Spleen (tissue), 11 donors: ENCODE measurements around the gene CLEC16A. TPM values are rescaled to one million over a fixed set of nuclear protein-coding genes. Genes with fewer than 3 reads are reported as not detected.
A peak's percentile ranks its signal among the peaks of the same experiment; 100 is the strongest.

ENCODE experiments used
- DNase-seq: peaks from one replicate; pipeline ENCODE4 v3.0.0-alpha.2; 2020
- H3K27ac ChIP-seq, 8 donors: fragments of 200-600 bp; sonication (generic) in 7 of 8; 1 replicate in 4 of 8; 2 replicates in 4 of 8; pipeline versions ENCODE4 v1.5.0 to v1.8.0; 2016 to 2021; ENCODE audit warnings: inconsistent platforms in 4 of 8, mild to moderate bottlenecking in 4 of 8, moderate library complexity in 1 of 8
- H3K27me3 ChIP-seq, 7 donors: fragments of 200-600 bp; sonication (generic) in 6 of 7; replicated peaks in 1 of 7; 1 replicate in 4 of 7; 2 replicates in 3 of 7; pipeline versions ENCODE4 v1.5.0 to v1.8.0; 2016 to 2021; ENCODE audit warnings: inconsistent platforms in 3 of 7, mild to moderate bottlenecking in 1 of 7
- H3K36me3 ChIP-seq, 6 donors: fragments of 200-600 bp; sonication (generic) in 5 of 6; 1 replicate in 4 of 6; 2 replicates in 2 of 6; pipeline versions ENCODE4 v1.5.0 to v1.8.0; 2016 to 2021; ENCODE audit warnings: inconsistent platforms in 2 of 6
- H3K4me1 ChIP-seq, 6 donors: fragments of 200-600 bp; sonication (generic) in 5 of 6; 1 replicate in 3 of 6; 2 replicates in 3 of 6; pipeline versions ENCODE4 v1.5.0 to v1.8.0; 2016 to 2021; ENCODE audit warnings: inconsistent platforms in 3 of 6
- H3K4me3 ChIP-seq, 8 donors: fragments of 200-600 bp; sonication (generic) in 7 of 8; 1 replicate in 4 of 8; 2 replicates in 4 of 8; pipeline versions ENCODE4 v1.5.0 to v1.8.0; 2016 to 2021; ENCODE audit warnings: inconsistent platforms in 4 of 8, mild to moderate bottlenecking in 4 of 8, moderate library complexity in 2 of 8
- H3K9me3 ChIP-seq, 8 donors: fragments of 200-600 bp; sonication (generic) in 7 of 8; 1 replicate in 4 of 8; 2 replicates in 4 of 8; pipeline versions ENCODE4 v1.5.0 to v1.8.0; 2016 to 2021; ENCODE audit warnings: inconsistent platforms in 4 of 8
- POLR2A ChIP-seq, 3 donors: fragments of 450-650 bp; IDR thresholded peaks; one replicate each; pipeline ENCODE4 v1.5.1; 2017; ENCODE audit warnings: antibody characterized with exemption in 3 of 3, mild to moderate bottlenecking in 1 of 3
- POLR2AphosphoS5 ChIP-seq, 3 donors: sonication (generic); formaldehyde crosslinking; IDR thresholded peaks; one replicate each; pipeline ENCODE4 v1.5.1; 2017; ENCODE audit warnings: antibody characterized with exemption in 3 of 3
- WGBS, 5 donors: extraction: QIAGEN DNeasy Blood & Tissue Kit in 3 of 5; methylation state at CpG; one replicate each; pipeline versions ENCODE4 v1.1.5 to v1.1.7; 2013 to 2018; 5-methylcytosine and 5-hydroxymethylcytosine counted together
- intact Hi-C: fragments of 100-400 bp; cut with DNase I; formaldehyde crosslinking; loops from one replicate; pipeline ENCODE4 v1.15.0; 2023; ENCODE audit warnings: low total_unique reads
- polyA plus RNA-seq, 3 donors: library from polyadenylated mRNA; stranded (reverse); fragments of 200-250 nt; gene quantifications; one replicate each; pipeline ENCODE4 v1.2.1, GENCODE V29; 2013
- total RNA-seq, 7 donors: library from RNA; depleted of rRNA in 3 of 7; stranded (reverse); fragments of >200 nt in 3 of 7; fragmentation: NEBNext Ultra II Directional in 4 of 7; extraction: Animal tissue kit (Norgen Biotek cat#: 25700) in 4 of 7; gene quantifications; one replicate each; pipeline versions ENCODE4 v1.1.0 to v1.2.1, GENCODE V29; 2016 to 2021
- TF ChIP-seq, protein P1 (sequence below), 11 experiments: fragments of 200-600 bp in 7 of 11; fragments of 450-650 bp in 4 of 11; sonication (generic) in 4 of 11; IDR thresholded peaks in 8 of 11; conservative IDR thresholded peaks in 3 of 11; 1 replicate in 7 of 11; 2 replicates in 4 of 11; pipeline versions ENCODE4 v1.4.0 to v1.8.0; 2016 to 2021; ENCODE audit warnings: antibody characterized with exemption in 11 of 11, inconsistent platforms in 4 of 11, mild to moderate bottlenecking in 1 of 11
- donor health status: healthy with polysubstance abuse.
- donor health status: DM: no; HTN: no; CAD: no; lungs with moderate emphysema.
- donor health status: DM: no; HTN: no; CAD: no.
- donor health status: Bipolar disorder and iron deficiency.
- donor health status: healthy.
- donor health status: DM: no; HTN: no; CAD: no.
- donor health status: DM: yes; HTN: yes; CAD: no.

Gene CLEC16A
- total and polyA plus RNA-seq, 10 donors: 7.3 to 54.6 (median 35.1) TPM

DNA sequence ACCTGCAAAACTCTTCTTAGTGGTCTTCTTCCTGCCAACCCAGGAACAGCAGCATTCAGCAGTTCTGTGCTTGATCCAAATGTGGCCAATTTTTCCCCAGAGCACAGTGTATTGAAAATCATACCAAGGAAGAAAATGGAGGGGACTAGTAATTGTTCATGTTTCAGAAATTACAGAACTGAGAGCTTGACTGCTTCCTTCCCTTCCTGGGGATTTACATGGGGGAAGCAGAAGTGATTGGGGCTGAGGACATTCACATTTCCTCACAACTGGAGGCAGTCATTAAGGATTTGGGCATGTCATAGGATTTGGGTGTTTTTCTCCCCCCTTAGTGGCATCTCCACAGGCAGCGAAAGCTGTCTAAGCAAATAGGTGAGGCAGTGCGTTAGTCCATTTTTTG lies 47.6 kb upstream of the CLEC16A start:
- H3K9me3 ChIP-seq: no peaks in the 10 kb centered on the region
- H3K27me3 ChIP-seq: no peaks in the 10 kb centered on the region
- intact Hi-C loops: no loop called here
- no peak for DNase-seq
- peak overlapping the region in 7 of 8 donors; percentile 20 to 73 (median 58) for H3K27ac ChIP-seq
- WGBS, 5 donors: 67 to 96% (median 88%) methylated on average over 2 of the region's 2 CpGs
- H3K4me1 ChIP-seq: peaks cover 5 to 74% (median 54%) of the 10 kb centered on the region in 6 donors
- peaks cover 0 to 83% (median 43%) of the 10 kb centered on the region in 6 donors for H3K36me3 ChIP-seq
- peak overlapping the region in 1 of 8 donors; percentile 25 for H3K4me3 ChIP-seq
- TF ChIP-seq POLR2A (IDR thresholded peaks at IDR 0.05): no peak

DNA sequence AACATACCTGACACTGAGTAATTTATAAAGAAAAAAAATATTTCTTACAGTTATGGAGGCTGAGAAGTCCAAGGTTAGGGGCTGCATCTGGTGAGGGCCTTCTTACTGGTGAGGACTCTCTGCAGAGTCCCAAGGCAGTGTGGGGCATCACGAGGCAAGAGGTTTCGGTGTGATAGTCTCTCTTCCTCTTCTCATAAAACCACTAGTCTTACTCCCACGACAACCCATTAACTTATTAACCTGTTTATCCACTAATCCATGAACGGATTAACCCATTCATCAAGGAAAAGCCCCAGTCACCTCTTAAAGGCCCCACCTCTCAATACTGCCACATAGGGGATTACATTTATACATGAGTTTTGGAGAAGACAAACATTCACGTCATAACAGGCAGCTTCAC lies 47.2 kb upstream of the CLEC16A start:
- H3K27me3 ChIP-seq: no peaks in the 10 kb centered on the region
- WGBS, 5 donors: 48 to 61% (median 59%) methylated on average over 5 of the region's 5 CpGs
- H3K9me3 ChIP-seq: no peaks in the 10 kb centered on the region
- TF ChIP-seq POLR2A (IDR thresholded peaks at IDR 0.05) (no peak), POLR2AphosphoS5 (IDR thresholded peaks at IDR 0.05) (no peak)
- TF ChIP-seq, protein P1, sequence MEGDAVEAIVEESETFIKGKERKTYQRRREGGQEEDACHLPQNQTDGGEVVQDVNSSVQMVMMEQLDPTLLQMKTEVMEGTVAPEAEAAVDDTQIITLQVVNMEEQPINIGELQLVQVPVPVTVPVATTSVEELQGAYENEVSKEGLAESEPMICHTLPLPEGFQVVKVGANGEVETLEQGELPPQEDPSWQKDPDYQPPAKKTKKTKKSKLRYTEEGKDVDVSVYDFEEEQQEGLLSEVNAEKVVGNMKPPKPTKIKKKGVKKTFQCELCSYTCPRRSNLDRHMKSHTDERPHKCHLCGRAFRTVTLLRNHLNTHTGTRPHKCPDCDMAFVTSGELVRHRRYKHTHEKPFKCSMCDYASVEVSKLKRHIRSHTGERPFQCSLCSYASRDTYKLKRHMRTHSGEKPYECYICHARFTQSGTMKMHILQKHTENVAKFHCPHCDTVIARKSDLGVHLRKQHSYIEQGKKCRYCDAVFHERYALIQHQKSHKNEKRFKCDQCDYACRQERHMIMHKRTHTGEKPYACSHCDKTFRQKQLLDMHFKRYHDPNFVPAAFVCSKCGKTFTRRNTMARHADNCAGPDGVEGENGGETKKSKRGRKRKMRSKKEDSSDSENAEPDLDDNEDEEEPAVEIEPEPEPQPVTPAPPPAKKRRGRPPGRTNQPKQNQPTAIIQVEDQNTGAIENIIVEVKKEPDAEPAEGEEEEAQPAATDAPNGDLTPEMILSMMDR (IDR thresholded peaks at IDR 0.05 in 8 of 11, conservative IDR thresholded peaks at IDR 0.05 in 3 of 11): no peak
- peak overlapping the region; percentile 13 to 73 (median 56) for H3K27ac ChIP-seq
- peak overlapping the region in 1 of 8 donors; percentile 25 for H3K4me3 ChIP-seq
- peaks cover 3 to 70% (median 50%) of the 10 kb centered on the region in 6 donors for H3K4me1 ChIP-seq
- intact Hi-C loops: no loop called here
- peak; percentile 78 for DNase-seq
- H3K36me3 ChIP-seq: peaks cover 0 to 87% (median 47%) of the 10 kb centered on the region in 6 donors

DNA sequence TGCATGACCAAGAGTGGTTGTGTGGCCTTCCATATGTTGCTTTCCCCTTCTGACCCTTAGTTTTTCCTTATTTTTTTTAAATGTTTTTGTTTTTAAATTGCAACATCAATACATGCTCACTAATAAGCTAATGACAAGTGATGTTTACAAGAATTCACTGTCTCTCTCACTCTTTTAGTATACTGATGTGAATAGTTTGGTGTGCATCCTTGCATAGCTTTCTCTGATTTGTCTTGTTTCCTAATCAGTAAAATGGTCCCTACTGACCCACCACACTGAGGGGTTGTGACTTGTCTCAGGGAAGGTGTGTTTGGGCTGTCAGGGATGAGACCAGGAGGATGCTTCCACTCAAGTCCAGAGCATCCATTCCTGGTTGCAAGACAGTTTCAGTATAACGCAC lies 41.4 kb upstream of the CLEC16A start:
- Histone ChIP-seq H3K4me1 (peaks cover 0 to 20% (median 0%) of the 10 kb centered on the region in 6 donors), H3K36me3 (peaks cover 0 to 100% (median 90%) of the 10 kb centered on the region in 6 donors), H3K27me3 (no peaks in the 10 kb centered on the region), H3K27ac (peak overlapping the region in 1 of 8 donors; percentile 48), H3K4me3 (no peak overlapping the region), H3K9me3 (peaks cover 0 to 9% (median 0%) of the 10 kb centered on the region in 8 donors)
- intact Hi-C loops: no loop called here
- 86 to 95% (median 92%) methylated on average over 1 of the region's 1 CpG; no CpG with 5 or more reads in 1 of the 5 donors for WGBS, 5 donors
- no peak for DNase-seq
- no peak for TF ChIP-seq POLR2A (IDR thresholded peaks at IDR 0.05)
- TF ChIP-seq, protein P1 (IDR thresholded peaks at IDR 0.05 in 8 of 11, conservative IDR thresholded peaks at IDR 0.05 in 3 of 11): no peak
- TF ChIP-seq POLR2AphosphoS5 (IDR thresholded peaks at IDR 0.05): no peak

DNA sequence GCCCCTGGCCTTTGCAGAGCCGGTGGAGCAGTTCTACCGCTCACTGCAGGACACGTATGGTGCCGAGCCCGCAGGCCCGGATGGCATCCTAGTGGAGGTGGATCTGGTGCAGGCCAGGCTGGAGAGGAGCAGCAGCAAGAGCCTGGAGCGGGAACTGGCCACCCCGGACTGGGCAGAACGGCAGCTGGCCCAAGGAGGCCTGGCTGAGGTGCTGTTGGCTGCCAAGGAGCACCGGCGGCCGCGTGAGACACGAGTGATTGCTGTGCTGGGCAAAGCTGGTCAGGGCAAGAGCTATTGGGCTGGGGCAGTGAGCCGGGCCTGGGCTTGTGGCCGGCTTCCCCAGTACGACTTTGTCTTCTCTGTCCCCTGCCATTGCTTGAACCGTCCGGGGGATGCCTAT lies 37.9 kb upstream of the CLEC16A start:
- intact Hi-C loops: no loop called here
- TF ChIP-seq POLR2AphosphoS5 (IDR thresholded peaks at IDR 0.05) (peak in 1 of 3 donors; percentile 6), POLR2A (IDR thresholded peaks at IDR 0.05) (no peak)
- Histone ChIP-seq H3K4me1 (peaks cover 0 to 27% (median under 1%) of the 10 kb centered on the region in 6 donors), H3K9me3 (peaks cover 0 to 9% (median 0%) of the 10 kb centered on the region in 8 donors), H3K27ac (no peak overlapping the region), H3K27me3 (no peaks in the 10 kb centered on the region), H3K36me3 (peaks cover 0 to 100% (median 86%) of the 10 kb centered on the region in 6 donors), H3K4me3 (no peak overlapping the region)
- WGBS, 5 donors: 92 to 97% (median 95%) methylated on average over 12 to 19 of the region's 19 CpGs
- peak; percentile 72 for DNase-seq

DNA sequence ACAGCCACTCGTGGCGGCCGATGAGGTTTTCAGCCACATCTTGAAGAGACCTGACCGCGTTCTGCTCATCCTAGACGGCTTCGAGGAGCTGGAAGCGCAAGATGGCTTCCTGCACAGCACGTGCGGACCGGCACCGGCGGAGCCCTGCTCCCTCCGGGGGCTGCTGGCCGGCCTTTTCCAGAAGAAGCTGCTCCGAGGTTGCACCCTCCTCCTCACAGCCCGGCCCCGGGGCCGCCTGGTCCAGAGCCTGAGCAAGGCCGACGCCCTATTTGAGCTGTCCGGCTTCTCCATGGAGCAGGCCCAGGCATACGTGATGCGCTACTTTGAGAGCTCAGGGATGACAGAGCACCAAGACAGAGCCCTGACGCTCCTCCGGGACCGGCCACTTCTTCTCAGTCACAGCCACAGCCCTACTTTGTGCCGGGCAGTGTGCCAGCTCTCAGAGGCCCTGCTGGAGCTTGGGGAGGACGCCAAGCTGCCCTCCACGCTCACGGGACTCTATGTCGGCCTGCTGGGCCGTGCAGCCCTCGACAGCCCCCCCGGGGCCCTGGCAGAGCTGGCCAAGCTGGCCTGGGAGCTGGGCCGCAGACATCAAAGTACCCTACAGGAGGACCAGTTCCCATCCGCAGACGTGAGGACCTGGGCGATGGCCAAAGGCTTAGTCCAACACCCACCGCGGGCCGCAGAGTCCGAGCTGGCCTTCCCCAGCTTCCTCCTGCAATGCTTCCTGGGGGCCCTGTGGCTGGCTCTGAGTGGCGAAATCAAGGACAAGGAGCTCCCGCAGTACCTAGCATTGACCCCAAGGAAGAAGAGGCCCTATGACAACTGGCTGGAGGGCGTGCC lies 37.2 kb upstream of the CLEC16A start:
- H3K36me3 ChIP-seq: peaks cover 0 to 100% (median 79%) of the 10 kb centered on the region in 6 donors
- no peaks in the 10 kb centered on the region for H3K27me3 ChIP-seq
- peaks cover 0 to 9% (median 0%) of the 10 kb centered on the region in 8 donors for H3K9me3 ChIP-seq
- H3K4me1 ChIP-seq: peaks cover 0 to 33% (median 6%) of the 10 kb centered on the region in 6 donors
- H3K4me3 ChIP-seq: no peak overlapping the region
- WGBS, 5 donors: 81 to 92% (median 88%) methylated on average over 32 to 46 of the region's 46 CpGs
- DNase-seq: peak; percentile 72
- peak overlapping the region in 1 of 8 donors; percentile 14 for H3K27ac ChIP-seq
- intact Hi-C loops: no loop called here
- TF ChIP-seq POLR2AphosphoS5 (IDR thresholded peaks at IDR 0.05) (peak in 2 of 3 donors; percentile 8 to 42), POLR2A (IDR thresholded peaks at IDR 0.05) (no peak)
